Mesothelial cell of epicardium (in vitro differentiated cells): Measurements from ENCODE around the gene UFD1. TPM values are rescaled to one million over a fixed set of nuclear protein-coding genes. Genes with fewer than 3 reads are reported as not detected.
"Not testable (repeated sequence)": the region's sequence is repeated elsewhere in the genome, so short reads cannot be mapped to it uniquely, and the experiment has no call there.

Experiments
- DNase-seq, 2 experiments: peaks; one replicate each; pipeline ENCODE4 v3.0.0; 2021; ENCODE audit warnings: low spot score in 2 of 2; ENCODE audit not compliant: unreplicated experiment in 2 of 2
- H3K27ac Mint-ChIP-seq: 2 replicates; pipeline ENCODE4 v1.8.0; 2021; ENCODE audit warnings: mixed read lengths
- H3K27me3 Mint-ChIP-seq: 2 replicates; pipeline ENCODE4 v1.8.0; 2021; ENCODE audit warnings: low read depth, mixed read lengths
- H3K36me3 Mint-ChIP-seq: 2 replicates; pipeline ENCODE4 v1.8.0; 2021; ENCODE audit warnings: mixed read lengths
- H3K4me1 Mint-ChIP-seq: 2 replicates; pipeline ENCODE4 v1.8.0; 2021; ENCODE audit warnings: mixed read lengths
- H3K4me3 Mint-ChIP-seq: 2 replicates; pipeline ENCODE4 v1.8.0; 2021; ENCODE audit warnings: mild to moderate bottlenecking, moderate library complexity, mixed read lengths
- H3K9me3 Mint-ChIP-seq: 2 replicates; pipeline ENCODE4 v1.8.0; 2021; ENCODE audit warnings: mixed read lengths
- CTCF ChIP-seq: fragments of 200-600 bp; sonication (generic); IDR thresholded peaks from one replicate; pipeline ENCODE4 v1.5.0; 2021; ENCODE audit warnings: antibody characterized with exemption; ENCODE audit not compliant: unreplicated experiment
- total RNA-seq: library from RNA; stranded (reverse); gene quantifications from 3 replicates; pipeline ENCODE4 v1.2.1, GENCODE V29; 2021

Gene UFD1
- total RNA-seq, 1 donor from 2014 or later: 38.8 TPM

DNA sequence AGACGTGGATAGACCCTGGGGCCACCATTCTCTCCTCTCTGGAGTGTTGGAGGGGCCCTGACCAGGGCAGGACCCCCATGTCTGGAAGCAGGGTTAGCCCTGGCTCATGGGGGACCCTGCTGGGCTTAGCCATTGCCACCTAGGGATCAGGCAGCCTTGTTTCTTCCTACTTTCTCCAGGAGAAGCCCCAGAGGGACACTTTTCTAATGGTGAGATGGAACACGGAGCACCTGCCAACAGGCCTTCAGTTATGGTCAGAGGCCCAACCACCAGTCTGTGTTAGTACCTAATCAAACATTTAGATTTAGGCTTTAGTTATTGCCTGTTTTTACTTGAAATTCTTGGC, 29.6 kb downstream of the UFD1 start:
- no peak for TF ChIP-seq CTCF
- no peaks in the 10 kb centered on the region for H3K27me3 Mint-ChIP-seq
- peaks cover 25% of the 10 kb centered on the region for H3K4me1 Mint-ChIP-seq
- no peaks in the 10 kb centered on the region for H3K9me3 Mint-ChIP-seq
- peaks cover 8% of the 10 kb centered on the region for H3K36me3 Mint-ChIP-seq
- no peak overlapping the region for H3K27ac Mint-ChIP-seq
- H3K4me3 Mint-ChIP-seq: no peak overlapping the region
- DNase-seq: no peak

- peaks cover 7% of the 10 kb centered on the region for H3K36me3 Mint-ChIP-seq
- H3K27ac Mint-ChIP-seq: peak overlapping the region; percentile 72
- no peaks in the 10 kb centered on the region for H3K9me3 Mint-ChIP-seq
- H3K27me3 Mint-ChIP-seq: no peaks in the 10 kb centered on the region
- no peak for TF ChIP-seq CTCF
- H3K4me1 Mint-ChIP-seq: peaks cover 25% of the 10 kb centered on the region
- DNase-seq: no peak
- peak overlapping the region; percentile 88 for H3K4me3 Mint-ChIP-seq
Measured at GRCh38 chr22:19448739-19449421, 30.1 kb downstream of the UFD1 start.

GRCh38 chr22:19448076-19448607, 30.9 kb downstream of the UFD1 start:
- Mint-ChIP-seq H3K36me3 (peaks cover 7% of the 10 kb centered on the region), H3K9me3 (no peaks in the 10 kb centered on the region), H3K4me1 (peaks cover 25% of the 10 kb centered on the region), H3K27ac (peak overlapping the region; percentile 89), H3K27me3 (no peaks in the 10 kb centered on the region), H3K4me3 (peak overlapping the region; percentile 88)
- no peak for TF ChIP-seq CTCF
- DNase-seq: no peak

DNA sequence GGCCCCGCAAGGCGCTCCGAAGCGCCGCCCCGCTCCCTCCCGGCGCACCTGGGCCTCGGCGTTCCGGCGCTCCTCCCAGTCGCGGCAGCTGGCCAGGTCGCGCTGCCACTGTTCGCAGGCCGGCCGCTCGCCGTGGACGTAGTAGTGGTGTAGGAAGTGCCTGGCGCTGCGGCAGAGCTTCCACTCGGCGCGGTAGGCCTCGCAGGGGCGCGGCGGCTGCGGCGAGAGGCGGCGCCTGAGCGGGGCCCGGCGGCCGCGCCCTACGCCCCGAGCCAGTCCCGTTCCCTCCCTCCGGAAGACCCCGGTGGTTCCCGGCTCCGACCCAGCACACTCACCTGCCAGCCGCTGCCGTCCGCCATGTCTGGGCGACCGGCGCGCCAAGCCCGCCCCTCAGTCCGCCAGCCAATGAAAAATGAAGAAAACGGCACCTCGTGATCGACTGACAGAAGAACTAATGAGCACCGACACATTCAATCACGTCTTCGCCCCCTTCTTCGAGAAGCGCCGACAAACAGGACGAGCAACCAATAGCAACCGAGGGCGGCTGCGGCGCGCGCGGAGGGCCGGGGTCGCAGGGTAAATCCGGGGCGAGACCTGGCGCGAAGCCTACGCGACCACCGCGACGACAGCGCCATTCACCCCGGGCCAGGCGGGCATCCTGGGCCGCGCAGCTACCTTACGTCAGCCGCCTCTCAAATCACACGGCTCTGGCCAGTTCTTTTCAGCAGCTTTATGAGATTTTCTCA, 31.5 kb downstream of the UFD1 start, which contains the start of gene C22orf39:
TSS of gene C22orf39 (minus strand) at position 382 of the 746 bp plus-strand sequence. CDS start at position 359, 23 bp downstream.
- H3K27ac Mint-ChIP-seq: peak within 1 kb of the TSS; percentile 96
- no peaks in the 10 kb centered on the region for H3K9me3 Mint-ChIP-seq
- DNase-seq: peak; percentile 60 to 87
- peaks cover 25% of the 10 kb centered on the region for H3K4me1 Mint-ChIP-seq
- H3K27me3 Mint-ChIP-seq: no peaks in the 10 kb centered on the region
- peaks cover 4% of the 10 kb centered on the region for H3K36me3 Mint-ChIP-seq
- TF ChIP-seq CTCF: no peak
- peak within 1 kb of the TSS; percentile 88 for H3K4me3 Mint-ChIP-seq

GRCh38 chr22:19446603-19447329, 32.2 kb downstream of the UFD1 start:
- no peak for DNase-seq
- Mint-ChIP-seq H3K4me1 (peaks cover 25% of the 10 kb centered on the region), H3K9me3 (no peaks in the 10 kb centered on the region), H3K27ac (peak overlapping the region; percentile 96), H3K36me3 (peaks cover 3% of the 10 kb centered on the region), H3K4me3 (peak overlapping the region; percentile 88), H3K27me3 (no peaks in the 10 kb centered on the region)
- TF ChIP-seq CTCF: no peak

DNA sequence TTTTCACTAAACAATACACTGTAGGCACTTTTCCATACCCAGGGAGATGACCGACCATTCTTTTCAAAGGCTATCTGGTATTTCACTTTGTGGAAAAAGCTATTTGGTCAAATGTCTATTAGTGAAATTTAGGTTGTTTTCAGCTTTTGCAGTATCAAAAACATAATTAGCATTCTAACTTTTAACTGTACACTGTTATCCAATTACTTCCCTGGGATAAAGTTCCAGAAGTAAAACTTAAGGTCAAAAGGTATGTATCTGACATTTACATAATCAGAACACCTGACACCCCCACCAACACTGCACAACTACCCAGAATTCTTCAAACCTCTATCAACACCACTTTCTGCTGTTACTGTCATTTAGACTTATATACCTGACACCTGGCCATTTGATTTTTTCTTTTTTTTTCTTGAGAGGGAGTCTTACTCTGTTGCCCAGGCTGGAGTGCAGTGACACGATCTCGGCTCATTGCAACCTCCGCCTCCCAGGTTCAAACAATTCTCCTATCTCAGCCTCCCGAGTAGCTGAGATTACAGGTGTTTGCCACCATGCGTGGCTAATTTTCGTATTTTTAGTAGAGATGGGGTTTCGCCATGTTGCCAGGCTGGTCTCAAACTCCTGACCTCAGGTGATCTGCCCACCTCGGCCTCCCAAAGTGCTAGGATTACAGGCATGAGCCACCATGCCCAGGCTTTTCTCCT, 33.6 kb downstream of the UFD1 start:
- not testable (repeated sequence) for H3K9me3 Mint-ChIP-seq, H3K36me3 Mint-ChIP-seq, H3K27me3 Mint-ChIP-seq, DNase-seq
- Mint-ChIP-seq H3K27ac (peak overlapping the region; percentile 30), H3K4me1 (peaks cover 25% of the 10 kb centered on the region), H3K4me3 (peak overlapping the region; percentile 46)
